ENCODE data around the gene TRIM71.
"Not testable (repeated sequence)": the region's sequence is repeated elsewhere in the genome, so short reads cannot be mapped to it uniquely, and the experiment has no call there.

The TRIM71 gene

DNA sequence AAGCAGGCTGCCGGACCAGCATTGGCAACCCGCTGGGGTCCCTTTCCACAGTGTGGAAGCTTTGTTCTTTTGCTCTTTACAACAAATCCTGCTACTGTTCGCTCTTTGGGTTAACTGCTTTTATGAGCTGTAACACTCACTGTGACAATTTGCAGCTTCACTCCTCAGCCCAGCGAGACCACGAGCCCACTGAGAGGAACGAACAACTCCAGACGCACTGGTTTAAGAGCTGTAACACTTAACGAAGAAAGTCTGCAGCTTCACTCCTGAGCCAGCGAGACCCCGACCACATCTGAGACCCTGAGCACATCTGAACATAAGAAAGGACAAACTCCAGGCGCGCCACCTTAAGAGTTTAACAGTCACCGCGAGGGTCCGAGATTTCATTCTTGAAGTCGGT lies 122.9 kb downstream of the TRIM71 start:
- no peak for DNase-seq

GRCh38 chr3:32945136-32945535 lies 127.3 kb downstream of the TRIM71 start:
- no peak for DNase-seq

GRCh38 chr3:32945598-32945997 lies 127.8 kb downstream of the TRIM71 start:
- not testable (repeated sequence) for DNase-seq

GRCh38 chr3:32946973-32947788 lies 129.4 kb downstream of the TRIM71 start:
- DNase-seq: no peak

Data from suppressor macrophage treated with lipopolysaccharide for 1 hour (primary cell).